22Rv1 (cell line): ENCODE data around the gene CRADD.

Source experiments
- H3K27ac ChIP-seq: fragments of 450-650 bp; 2 replicates; pipeline ENCODE4 v1.5.1; 2017
- ZFX ChIP-seq: fragments of 450-650 bp; IDR thresholded peaks from 2 replicates; pipeline ENCODE4 v1.6.1; 2017; ENCODE audit warnings: antibody characterized with exemption, borderline replicate concordance
- TF ChIP-seq, protein P1 (sequence below): fragments of 450-650 bp; IDR thresholded peaks from 2 replicates; pipeline ENCODE4 v1.5.1; 2017; ENCODE audit warnings: mild to moderate bottlenecking

CRADD gene

GRCh38 chr12:93808169-93808899, 131.2 kb downstream of the CRADD start:
- no peak overlapping the region for H3K27ac ChIP-seq
- TF ChIP-seq, protein P1, sequence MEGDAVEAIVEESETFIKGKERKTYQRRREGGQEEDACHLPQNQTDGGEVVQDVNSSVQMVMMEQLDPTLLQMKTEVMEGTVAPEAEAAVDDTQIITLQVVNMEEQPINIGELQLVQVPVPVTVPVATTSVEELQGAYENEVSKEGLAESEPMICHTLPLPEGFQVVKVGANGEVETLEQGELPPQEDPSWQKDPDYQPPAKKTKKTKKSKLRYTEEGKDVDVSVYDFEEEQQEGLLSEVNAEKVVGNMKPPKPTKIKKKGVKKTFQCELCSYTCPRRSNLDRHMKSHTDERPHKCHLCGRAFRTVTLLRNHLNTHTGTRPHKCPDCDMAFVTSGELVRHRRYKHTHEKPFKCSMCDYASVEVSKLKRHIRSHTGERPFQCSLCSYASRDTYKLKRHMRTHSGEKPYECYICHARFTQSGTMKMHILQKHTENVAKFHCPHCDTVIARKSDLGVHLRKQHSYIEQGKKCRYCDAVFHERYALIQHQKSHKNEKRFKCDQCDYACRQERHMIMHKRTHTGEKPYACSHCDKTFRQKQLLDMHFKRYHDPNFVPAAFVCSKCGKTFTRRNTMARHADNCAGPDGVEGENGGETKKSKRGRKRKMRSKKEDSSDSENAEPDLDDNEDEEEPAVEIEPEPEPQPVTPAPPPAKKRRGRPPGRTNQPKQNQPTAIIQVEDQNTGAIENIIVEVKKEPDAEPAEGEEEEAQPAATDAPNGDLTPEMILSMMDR: no peak
- no peak for TF ChIP-seq ZFX

GRCh38 chr12:93812626-93813025, 135.5 kb downstream of the CRADD start:
- TF ChIP-seq, protein P1: no peak
- no peak for TF ChIP-seq ZFX
- H3K27ac ChIP-seq: peak overlapping the region; percentile 97

GRCh38 chr12:93813186-93813585, 136.0 kb downstream of the CRADD start:
- H3K27ac ChIP-seq: peak overlapping the region; percentile 97
- TF ChIP-seq, protein P1: no peak

DNA sequence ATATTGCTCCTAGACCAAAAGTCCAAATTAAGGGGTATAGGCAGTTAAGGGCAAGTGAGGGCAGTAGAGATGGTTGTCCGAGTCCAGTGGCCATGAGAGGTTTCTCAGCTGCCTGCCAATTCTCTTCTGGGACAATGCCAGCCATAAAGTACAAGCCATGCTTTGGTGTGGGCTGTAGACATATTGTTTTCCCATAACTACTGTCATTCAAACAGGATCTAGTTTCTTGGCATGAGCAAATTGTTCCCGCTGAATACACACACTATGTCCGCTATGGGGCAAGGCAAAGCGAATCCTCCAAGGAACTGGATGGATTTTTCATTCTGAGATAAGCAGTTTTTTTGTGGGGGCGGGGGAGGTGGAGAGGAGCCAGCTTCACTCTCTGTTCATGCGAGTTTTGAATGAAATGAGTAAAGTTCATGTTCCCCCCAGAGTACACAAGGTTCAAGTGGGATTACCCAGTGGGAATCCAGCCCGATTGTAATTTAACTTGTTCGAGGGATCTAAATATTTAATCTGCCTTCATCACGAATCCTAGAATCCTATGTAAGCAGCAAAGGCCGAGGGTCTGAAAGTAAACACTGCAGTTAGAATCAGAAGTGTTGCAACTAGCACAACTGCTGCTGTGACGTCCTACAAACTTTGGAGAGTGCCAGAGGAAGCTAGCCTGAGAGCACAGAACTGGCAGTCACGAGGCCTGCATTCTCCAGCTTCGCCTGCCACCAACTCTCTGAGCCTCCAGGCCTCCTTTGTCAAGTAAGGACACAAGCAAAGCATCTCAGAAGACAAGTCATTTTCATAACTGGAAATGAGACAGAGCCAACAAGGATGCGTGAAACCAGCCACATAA, 137.0 kb downstream of the CRADD start:
- peak overlapping the region; percentile 97 for H3K27ac ChIP-seq
- TF ChIP-seq, protein P1: no peak
- no peak for TF ChIP-seq ZFX

- TF ChIP-seq, protein P1: no peak
- no peak for TF ChIP-seq ZFX
- no peak overlapping the region for H3K27ac ChIP-seq
Measured at GRCh38 chr12:93818488-93819049, 141.4 kb downstream of the CRADD start.

DNA sequence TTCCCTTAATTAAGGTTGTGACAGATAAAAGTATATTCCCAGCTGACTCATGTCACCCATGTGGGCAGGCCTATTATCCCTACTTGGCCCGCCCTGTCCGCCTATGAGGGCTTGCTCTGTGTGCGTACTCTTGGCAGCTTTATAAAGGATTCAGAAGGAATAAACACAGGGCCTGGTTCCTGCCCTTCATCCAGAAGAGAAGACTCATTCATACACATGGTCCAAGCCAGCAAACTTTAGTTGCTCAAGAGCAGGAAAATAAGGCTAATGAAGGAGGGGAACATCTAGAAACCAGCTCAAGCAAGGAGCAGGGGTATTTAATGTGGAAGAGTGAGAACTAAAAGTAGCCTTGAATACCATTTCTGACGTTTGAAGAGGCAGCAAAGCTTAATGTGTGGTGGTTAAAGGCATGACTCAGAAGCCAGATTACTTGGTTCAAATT, 141.9 kb downstream of the CRADD start:
- TF ChIP-seq ZFX: no peak
- TF ChIP-seq, protein P1: no peak

More for the DNA sequence above, 141.9 kb downstream of the CRADD start:
- H3K27ac ChIP-seq: no peak overlapping the region
